ENCODE measurements around the gene PICALM.

GRCh38 chr11:86050196-86050709 lies 18.6 kb downstream of the PICALM start:
- no peak for TF ChIP-seq POLR2A (IDR thresholded peaks at IDR 0.05)
- TF ChIP-seq CTCF (IDR thresholded peaks at IDR 0.05): no peak
- no peak for TF ChIP-seq EP300 (IDR thresholded peaks at IDR 0.05)

All from tibial nerve (tissue), 4 donors.